ENCODE results near the gene NRN1L.

GRCh38 chr16:67907397-67908180, 22.9 kb downstream of the NRN1L start:
- TF ChIP-seq, protein P1, sequence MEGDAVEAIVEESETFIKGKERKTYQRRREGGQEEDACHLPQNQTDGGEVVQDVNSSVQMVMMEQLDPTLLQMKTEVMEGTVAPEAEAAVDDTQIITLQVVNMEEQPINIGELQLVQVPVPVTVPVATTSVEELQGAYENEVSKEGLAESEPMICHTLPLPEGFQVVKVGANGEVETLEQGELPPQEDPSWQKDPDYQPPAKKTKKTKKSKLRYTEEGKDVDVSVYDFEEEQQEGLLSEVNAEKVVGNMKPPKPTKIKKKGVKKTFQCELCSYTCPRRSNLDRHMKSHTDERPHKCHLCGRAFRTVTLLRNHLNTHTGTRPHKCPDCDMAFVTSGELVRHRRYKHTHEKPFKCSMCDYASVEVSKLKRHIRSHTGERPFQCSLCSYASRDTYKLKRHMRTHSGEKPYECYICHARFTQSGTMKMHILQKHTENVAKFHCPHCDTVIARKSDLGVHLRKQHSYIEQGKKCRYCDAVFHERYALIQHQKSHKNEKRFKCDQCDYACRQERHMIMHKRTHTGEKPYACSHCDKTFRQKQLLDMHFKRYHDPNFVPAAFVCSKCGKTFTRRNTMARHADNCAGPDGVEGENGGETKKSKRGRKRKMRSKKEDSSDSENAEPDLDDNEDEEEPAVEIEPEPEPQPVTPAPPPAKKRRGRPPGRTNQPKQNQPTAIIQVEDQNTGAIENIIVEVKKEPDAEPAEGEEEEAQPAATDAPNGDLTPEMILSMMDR (IDR thresholded peaks at IDR 0.05) = no peak
- TF ChIP-seq POLR2A (IDR thresholded peaks at IDR 0.05) = no peak
